Mucosa of gallbladder (tissue), 1 donor: ENCODE measurements around the gene GNG12. TPM values are rescaled to one million over a fixed set of nuclear protein-coding genes. Genes with fewer than 3 reads are reported as not detected.

ENCODE experiments used
- DNase-seq: peaks from one replicate; pipeline ENCODE4 v3.0.0-alpha.2; 2020; ENCODE audit warnings: low spot score
- total RNA-seq: library from RNA; stranded (reverse); gene quantifications from one replicate; pipeline ENCODE4 v1.2.1, GENCODE V29; 2021
- donor health status: DM: no; HTN: no; CAD: no.

Gene GNG12
- total RNA-seq, 1 donor from 2014 or later, result 89.9 TPM

DNA sequence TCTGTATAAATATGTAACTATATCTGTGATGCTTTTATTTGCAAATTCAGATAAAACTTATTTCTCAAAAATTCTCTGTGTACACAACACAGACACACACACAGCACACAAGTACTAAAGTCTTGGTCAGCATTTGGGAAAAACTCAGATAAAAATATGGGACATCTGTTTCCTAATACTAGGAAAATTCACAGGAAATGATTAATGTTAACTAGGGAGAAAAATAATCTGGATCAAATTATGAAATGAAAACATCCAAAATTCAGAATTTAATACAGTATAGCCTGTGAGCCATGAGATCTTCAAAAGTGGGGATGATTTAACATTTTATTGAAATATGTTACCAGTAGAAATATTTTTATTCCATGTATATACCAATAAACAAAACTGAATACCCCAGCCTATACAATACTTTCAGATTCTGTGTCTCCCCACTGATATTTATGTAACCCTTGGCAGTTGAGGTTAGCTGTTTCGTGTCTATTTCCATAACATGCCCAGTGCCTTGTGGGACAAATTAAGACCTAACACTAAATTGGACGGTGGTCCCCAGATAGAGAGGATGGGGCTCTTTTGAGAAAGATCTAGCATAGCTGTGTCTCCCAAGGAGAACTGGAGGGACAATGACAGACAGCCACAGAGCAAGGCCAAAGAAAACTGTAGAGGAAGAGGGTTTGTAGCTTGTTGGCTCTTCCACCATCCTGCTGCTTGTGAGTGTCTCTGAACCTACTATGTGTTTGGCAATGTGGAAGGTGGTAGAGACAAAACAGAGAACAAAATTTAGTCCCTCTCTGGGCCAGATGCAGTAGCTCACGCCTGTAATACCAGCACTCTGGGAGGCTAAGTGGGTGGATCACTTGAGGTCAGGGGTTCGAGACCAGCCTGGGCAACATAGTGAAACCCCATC lies 47.2 kb downstream of the GNG12 start:
- DNase-seq, result no peak

DNA sequence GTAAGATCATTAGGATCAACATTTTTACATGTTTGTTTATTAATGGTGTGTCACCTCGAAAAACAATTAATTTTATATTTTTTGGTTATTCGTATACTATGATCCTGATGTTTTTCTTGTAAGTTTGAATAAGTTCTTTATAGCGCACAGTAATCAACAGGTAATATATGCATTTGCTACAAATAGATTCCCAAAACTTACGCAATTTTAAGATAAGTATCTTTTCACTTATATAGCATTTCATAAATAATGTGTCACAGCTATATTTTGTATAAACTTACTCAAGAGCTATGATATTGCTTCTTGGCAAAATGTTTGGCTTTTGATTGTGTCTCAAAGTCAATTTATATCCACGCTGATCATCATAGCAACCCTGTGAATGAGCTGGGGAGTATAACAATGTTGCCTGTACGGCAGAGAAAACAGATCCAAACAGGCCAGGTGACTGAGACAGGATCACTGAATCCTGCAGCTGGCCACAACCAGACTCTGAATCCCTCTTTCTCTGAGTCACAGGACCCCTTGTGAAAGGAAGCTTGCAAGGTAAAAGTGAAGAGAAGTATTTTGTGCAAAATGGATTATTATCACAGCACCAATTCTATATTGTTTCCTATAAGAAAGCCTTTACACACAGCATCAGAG lies 48.6 kb downstream of the GNG12 start:
- no peak for DNase-seq

- no peak for DNase-seq
Measured at GRCh38 chr1:67780637-67781036, 52.6 kb downstream of the GNG12 start.

- no peak for DNase-seq
Measured at GRCh38 chr1:67777440-67777839, 55.8 kb downstream of the GNG12 start.

GRCh38 chr1:67777016-67777415 lies 56.3 kb downstream of the GNG12 start:
- DNase-seq, result no peak

DNA sequence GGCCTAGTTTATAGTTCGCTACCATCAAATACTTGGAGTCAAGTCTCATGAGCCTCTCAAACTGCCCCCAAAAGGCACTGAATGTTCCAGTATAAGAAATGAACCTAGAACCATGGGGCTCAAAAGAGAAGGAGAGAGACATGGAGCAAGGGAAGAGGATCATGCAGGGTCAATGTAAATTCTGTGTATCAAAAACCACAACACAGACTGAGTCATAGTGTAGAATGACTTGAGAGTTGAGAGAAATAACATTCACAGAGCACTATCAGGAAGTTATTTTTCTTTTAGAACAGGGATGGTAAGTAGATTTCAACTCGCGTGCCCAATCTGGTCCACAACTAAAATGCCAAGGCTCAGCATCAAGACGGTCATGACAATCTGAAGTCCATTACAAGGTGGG lies 59.8 kb downstream of the GNG12 start:
- no peak for DNase-seq

DNA sequence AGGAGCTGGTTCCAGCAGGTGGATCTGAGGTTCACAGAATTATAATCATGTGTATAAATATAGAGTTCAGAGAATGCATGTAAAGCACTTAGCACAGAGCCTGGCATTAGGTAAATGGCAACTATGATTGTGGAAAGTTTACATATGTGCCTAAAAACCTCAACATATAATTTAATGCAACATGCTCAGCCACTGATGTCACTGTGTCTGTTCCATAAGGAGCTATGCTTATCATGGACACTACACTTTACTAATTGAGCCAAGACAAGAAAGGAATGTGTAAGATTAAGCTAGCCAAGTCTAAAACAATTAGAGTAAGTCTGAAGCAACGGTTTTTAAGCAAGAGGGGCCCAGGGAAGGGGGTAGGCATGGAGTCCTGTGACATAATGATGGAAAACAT lies 61.5 kb downstream of the GNG12 start:
- no peak for DNase-seq

GRCh38 chr1:67771152-67771551 lies 62.1 kb downstream of the GNG12 start:
- no peak for DNase-seq

DNA sequence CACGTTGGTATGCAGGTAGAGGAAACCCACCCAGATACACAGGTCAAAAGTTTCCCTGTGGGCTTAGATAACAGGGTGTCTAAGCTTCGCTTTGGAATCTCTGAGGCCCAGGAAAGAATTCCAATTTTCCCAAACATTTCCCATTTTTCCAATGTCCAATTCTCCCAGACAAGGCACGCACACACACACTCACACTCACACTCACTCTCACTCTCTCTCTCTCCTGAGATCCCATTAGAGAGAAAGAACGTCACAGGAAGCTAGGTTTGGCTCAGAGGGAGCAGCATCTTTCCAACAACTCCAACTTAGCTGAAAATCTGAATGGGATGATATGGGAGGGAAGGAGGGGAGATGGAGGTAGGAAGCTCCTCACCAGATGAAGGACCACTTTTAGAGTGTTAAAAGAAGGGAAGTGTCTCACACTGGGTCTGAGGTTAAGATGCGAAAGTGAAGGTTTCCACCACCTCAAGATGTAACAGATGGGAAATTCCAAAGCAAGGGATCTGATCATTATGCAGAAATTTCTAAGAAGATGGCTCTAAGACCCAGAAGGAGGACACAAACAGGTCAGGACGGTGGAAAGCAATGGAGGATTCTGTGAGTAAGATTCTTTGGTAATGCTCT lies 63.5 kb downstream of the GNG12 start:
- DNase-seq, result no peak

DNA sequence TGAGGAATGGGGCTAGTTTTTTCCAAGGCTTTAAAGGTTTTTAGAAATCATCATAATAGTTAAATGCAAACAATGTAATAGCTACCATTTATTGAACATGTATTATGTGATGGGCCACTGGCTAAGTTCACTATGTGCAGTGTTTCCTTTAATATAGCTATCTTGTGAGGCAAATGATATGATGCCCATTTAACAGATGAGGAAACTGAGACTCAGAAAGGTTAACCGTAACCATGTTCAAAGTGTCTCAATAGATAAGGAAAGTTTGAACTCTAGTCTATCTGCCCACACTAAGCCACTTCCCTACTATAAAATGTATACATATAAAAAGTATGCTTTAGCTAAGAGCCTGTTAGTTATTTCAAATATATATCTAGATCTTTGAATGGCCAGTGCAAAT lies 64.8 kb downstream of the GNG12 start:
- no peak for DNase-seq

- DNase-seq, result no peak
Measured at GRCh38 chr1:67767103-67767782, 66.0 kb downstream of the GNG12 start.

GRCh38 chr1:67766141-67766978 lies 66.9 kb downstream of the GNG12 start:
- DNase-seq, result peak; percentile 23

DNA sequence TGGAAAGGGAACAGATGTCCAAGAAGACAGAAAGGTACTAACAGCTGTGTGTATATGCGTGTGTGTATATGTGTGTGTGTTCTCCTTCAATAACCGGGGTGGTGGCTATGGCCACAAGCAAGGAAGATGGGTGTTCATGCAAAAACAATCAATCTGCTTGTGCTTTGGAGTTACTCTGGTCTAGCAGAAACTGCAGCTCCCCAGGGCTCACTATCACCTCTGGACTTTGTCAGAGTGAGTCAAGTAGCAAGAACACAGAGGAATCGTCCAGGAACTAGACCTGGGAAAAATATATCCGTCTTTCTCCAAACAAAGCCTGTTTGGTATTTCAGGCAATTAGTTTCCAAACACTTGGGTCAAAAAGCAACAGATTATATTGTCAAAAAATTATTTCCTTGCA lies 68.6 kb downstream of the GNG12 start:
- peak; percentile 37 for DNase-seq

DNA sequence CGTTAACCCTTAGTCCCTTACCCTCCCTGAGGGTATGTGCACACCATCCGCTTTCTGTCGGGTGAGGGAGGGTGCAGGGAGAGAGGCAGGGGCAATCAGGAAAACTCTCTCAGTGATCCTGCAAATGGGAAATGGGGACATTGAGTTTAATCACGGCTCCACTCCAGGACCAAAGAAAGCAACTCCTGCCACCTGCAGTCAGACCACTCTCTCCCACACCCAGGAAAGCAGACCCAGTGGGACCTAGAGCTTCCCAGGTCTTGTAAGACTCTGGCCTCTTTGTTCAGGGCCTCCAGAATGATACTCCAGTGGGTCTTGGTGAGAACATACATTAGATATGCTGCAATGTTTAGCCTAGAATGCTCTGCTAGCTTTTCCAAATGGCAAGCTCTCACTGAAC lies 71.5 kb downstream of the GNG12 start:
- DNase-seq, result no peak

GRCh38 chr1:67761091-67761490 lies 72.2 kb downstream of the GNG12 start:
- DNase-seq, result no peak

GRCh38 chr1:67760030-67760821 lies 73.0 kb downstream of the GNG12 start:
- peak; percentile 86 for DNase-seq

DNA sequence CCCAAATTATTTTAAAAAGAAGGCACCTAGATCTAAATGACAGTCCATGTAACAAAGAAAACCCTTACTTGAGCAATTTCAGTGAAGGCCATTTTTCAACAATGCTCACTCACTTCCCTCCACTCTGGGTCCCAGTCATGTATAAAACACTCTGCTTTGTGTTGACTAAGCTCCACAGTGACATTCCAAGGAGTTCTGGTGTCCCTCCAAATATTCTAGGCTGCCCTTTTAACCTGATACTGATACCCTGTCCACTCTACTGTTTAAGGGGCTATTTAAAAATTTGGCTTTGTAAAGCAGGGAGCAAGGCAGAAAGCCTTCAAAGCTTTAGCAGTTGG lies 73.6 kb downstream of the GNG12 start:
- DNase-seq, result no peak

GRCh38 chr1:67759066-67759465 lies 74.2 kb downstream of the GNG12 start:
- no peak for DNase-seq

GRCh38 chr1:67755619-67756018 lies 77.6 kb downstream of the GNG12 start:
- DNase-seq, result no peak

DNA sequence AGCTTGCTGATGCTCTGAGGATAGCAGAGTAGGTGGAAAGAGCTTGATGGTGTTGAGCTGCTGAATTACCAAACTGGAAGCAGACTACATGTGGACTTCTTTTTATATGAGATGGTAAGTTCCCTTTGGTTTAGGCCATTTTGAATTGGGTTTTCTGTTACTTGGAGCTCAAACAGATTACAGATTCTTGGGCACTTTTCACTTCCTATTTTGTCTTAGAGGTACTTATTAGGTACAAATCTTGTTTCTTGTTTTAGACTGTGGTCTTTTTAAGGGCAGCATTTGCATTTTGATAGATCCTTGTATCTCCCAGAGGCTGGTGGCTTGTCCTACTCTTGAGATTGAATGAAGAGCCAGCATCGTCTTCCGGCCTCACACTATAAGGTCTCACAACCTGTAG lies 78.1 kb downstream of the GNG12 start:
- no peak for DNase-seq

DNA sequence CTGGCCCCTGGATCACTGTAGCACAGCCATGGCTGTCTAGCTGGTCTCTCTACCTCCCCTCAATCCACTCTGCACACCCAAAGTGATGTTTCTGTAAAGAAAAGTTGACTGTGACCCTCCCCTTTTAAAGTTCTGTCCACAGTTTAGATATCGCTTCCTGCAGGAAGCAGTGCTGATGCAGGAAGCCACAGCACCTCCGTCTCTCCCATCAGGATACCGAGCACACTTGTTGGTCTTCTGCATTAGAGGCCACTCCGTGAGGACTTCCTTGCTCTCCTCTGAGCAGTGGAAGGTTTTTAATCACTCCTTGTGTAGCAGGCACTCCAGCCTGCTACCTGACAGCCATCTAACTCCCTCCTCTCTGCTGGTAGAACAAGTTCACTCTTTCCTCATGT lies 78.7 kb downstream of the GNG12 start:
- DNase-seq, result no peak
